Measurements from ENCODE around the gene POGLUT3.
A peak's percentile ranks its signal among the peaks of the same experiment; 100 is the strongest.

GRCh38 chr11:108467091-108467823 is 30.9 kb downstream of the POGLUT3 start, which contains the start of gene C11orf65:
- TF ChIP-seq CTCF (IDR thresholded peaks at IDR 0.05) (no peak), POLR2A (IDR thresholded peaks at IDR 0.05) (peak; percentile 92 to 95), POLR2AphosphoS5 (IDR thresholded peaks at IDR 0.05) (peak; percentile 99)

Measured in gastroesophageal sphincter (tissue), 3 donors.